Measurements from ENCODE around the gene GPR146.

- no peak for TF ChIP-seq CTCF (IDR thresholded peaks at IDR 0.05; ENCODE audit: low read length)
- TF ChIP-seq EZH2 (optimal IDR thresholded peaks at IDR 0.05; ENCODE audit: low read depth, low read length): no peak
Observed at GRCh38 chr7:1054861-1055450, 10.6 kb downstream of the GPR146 start.

Data from MM.1S (cell line).